GM18511 (cell line): ENCODE data around the gene OSBPL5.

ENCODE experiments used
- ATAC-seq: cut with Tn5 transposase; IDR thresholded peaks from one replicate; pipeline ENCODE4 v1.9.1; 2021; ENCODE audit warnings: mild to moderate bottlenecking, moderate library complexity; ENCODE audit not compliant: unreplicated experiment

Gene OSBPL5

GRCh38 chr11:3041699-3042441 lies 123.2 kb downstream of the OSBPL5 start:
- ATAC-seq = no peak

- no peak for ATAC-seq
Observed at GRCh38 chr11:3040881-3041280, 124.2 kb downstream of the OSBPL5 start.

GRCh38 chr11:3037945-3038271 lies 127.2 kb downstream of the OSBPL5 start:
- no peak for ATAC-seq
